Loucy (cell line): ENCODE data around the gene PFDN5.

Experiments used
- EZH2phosphoT487 ChIP-seq: fragments of 200-600 bp; IDR thresholded peaks from 2 replicates; pipeline ENCODE4 v1.6.1; 2018; ENCODE audit warnings: antibody characterized with exemption, mild to moderate bottlenecking, moderate library complexity, borderline replicate concordance
- TF ChIP-seq, protein P1 (sequence below): fragments of 200-600 bp; sonication (generic); conservative IDR thresholded peaks from 2 replicates; pipeline ENCODE4 v1.5.1; 2014; ENCODE audit warnings: mild to moderate bottlenecking, antibody characterized with exemption, low read length

DNA sequence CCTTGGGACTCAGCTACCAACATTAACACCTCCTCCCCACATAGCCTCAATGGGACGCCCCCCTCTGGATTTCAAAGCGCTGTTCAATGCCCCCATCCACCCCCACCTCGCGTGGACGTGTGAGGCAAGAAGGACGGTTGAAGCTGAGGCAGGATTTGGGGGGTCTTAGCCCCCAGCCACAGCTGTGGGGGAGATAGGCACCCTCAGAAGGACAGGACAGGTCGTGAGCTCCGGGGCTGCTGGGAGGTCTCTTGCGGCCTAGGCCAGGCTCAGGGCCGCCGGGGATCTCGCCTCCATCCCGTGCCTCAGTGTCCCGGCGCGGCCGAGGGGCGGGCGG lies 49.1 kb downstream of the PFDN5 start:
- no peak for TF ChIP-seq EZH2phosphoT487
- TF ChIP-seq, protein P1, sequence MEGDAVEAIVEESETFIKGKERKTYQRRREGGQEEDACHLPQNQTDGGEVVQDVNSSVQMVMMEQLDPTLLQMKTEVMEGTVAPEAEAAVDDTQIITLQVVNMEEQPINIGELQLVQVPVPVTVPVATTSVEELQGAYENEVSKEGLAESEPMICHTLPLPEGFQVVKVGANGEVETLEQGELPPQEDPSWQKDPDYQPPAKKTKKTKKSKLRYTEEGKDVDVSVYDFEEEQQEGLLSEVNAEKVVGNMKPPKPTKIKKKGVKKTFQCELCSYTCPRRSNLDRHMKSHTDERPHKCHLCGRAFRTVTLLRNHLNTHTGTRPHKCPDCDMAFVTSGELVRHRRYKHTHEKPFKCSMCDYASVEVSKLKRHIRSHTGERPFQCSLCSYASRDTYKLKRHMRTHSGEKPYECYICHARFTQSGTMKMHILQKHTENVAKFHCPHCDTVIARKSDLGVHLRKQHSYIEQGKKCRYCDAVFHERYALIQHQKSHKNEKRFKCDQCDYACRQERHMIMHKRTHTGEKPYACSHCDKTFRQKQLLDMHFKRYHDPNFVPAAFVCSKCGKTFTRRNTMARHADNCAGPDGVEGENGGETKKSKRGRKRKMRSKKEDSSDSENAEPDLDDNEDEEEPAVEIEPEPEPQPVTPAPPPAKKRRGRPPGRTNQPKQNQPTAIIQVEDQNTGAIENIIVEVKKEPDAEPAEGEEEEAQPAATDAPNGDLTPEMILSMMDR, result no peak
